ENCODE results near the gene ATAD3A.

Gene ATAD3A

GRCh38 chr1:1577367-1578011 lies 65.5 kb downstream of the ATAD3A start:
- TF ChIP-seq GATA3 (IDR thresholded peaks at IDR 0.05; ENCODE audit: low read depth, low read length), result no peak
- no peak for TF ChIP-seq GATA2 (IDR thresholded peaks at IDR 0.05; ENCODE audit: low read depth, low read length)

DNA sequence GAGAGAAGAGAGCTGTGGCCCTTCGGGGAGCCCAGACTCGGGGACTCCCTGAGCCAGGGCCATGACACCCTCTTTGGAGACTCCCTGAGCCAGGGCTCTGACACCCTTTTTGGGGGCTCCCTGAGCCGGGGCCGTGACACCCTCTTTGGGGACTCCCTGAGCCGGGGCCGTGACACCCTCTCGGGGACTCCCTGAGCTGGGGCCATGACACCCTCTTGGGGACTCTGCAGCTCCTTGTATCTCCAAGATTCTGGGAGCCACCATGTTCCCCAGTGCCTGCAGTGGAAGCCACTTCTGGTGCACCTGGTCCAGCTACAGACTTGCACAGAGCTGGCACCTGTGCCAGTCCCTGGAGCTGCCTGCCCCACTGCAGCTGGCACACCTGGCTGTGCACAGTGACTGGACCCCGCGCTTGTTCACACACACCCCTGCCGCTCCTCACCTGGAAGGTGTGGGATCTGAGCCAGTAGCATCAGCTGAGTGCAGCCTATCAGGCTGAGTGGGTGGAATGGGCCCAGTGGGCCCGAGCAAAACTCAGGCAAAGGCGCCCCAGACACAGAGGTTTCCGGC lies 66.5 kb downstream of the ATAD3A start:
- TF ChIP-seq GATA2 (IDR thresholded peaks at IDR 0.05; ENCODE audit: low read depth, low read length) (no peak), GATA3 (IDR thresholded peaks at IDR 0.05; ENCODE audit: low read depth, low read length) (no peak)

- TF ChIP-seq GATA2 (IDR thresholded peaks at IDR 0.05; ENCODE audit: low read depth, low read length) (no peak), GATA3 (IDR thresholded peaks at IDR 0.05; ENCODE audit: low read depth, low read length) (no peak)
Measured at GRCh38 chr1:1582585-1583346, 70.8 kb downstream of the ATAD3A start.

- TF ChIP-seq GATA3 (IDR thresholded peaks at IDR 0.05; ENCODE audit: low read depth, low read length) (no peak), GATA2 (IDR thresholded peaks at IDR 0.05; ENCODE audit: low read depth, low read length) (no peak)
Measured at GRCh38 chr1:1583347-1584010, 71.5 kb downstream of the ATAD3A start.
